NCI-H82 treated with DMSO at 0.1 percent for 48 hours (cell line): ENCODE results near the gene CHST8.
"Not testable (repeated sequence)": the region's sequence is repeated elsewhere in the genome, so short reads cannot be mapped to it uniquely, and the experiment has no call there.

Experiments used
- DNase-seq: peaks from one replicate; lab custom pipeline; 2025; ENCODE audit not compliant: unreplicated experiment; lab: John Stamatoyannopoulos, UW

The CHST8 gene

GRCh38 chr19:33618363-33618762 is 3.4 kb upstream of the CHST8 start:
- DNase-seq, result not testable (repeated sequence)

GRCh38 chr19:33618884-33619283 is 2.9 kb upstream of the CHST8 start:
- no peak for DNase-seq

GRCh38 chr19:33620611-33621010 is 1.1 kb upstream of the CHST8 start:
- DNase-seq, result no peak

GRCh38 chr19:33621065-33621785 is 528 bp upstream of the CHST8 start:
- DNase-seq, result no peak

GRCh38 chr19:33622505-33622808 is 704 bp downstream of the CHST8 start:
- DNase-seq, result no peak

GRCh38 chr19:33622809-33623511 is 1.2 kb downstream of the CHST8 start:
- DNase-seq, result no peak

- no peak for DNase-seq
Observed at GRCh38 chr19:33624586-33624985, 2.8 kb downstream of the CHST8 start.

GRCh38 chr19:33627526-33627925 is 5.8 kb downstream of the CHST8 start:
- no peak for DNase-seq

GRCh38 chr19:33627962-33628839 is 6.4 kb downstream of the CHST8 start:
- DNase-seq, result no peak

GRCh38 chr19:33628921-33629825 is 7.4 kb downstream of the CHST8 start:
- DNase-seq, result no peak

GRCh38 chr19:33629826-33630375 is 8.1 kb downstream of the CHST8 start:
- no peak for DNase-seq

GRCh38 chr19:33630880-33631608 is 9.3 kb downstream of the CHST8 start:
- DNase-seq, result no peak

GRCh38 chr19:33631609-33631973 is 9.8 kb downstream of the CHST8 start:
- no peak for DNase-seq

GRCh38 chr19:33634361-33635091 is 12.8 kb downstream of the CHST8 start:
- DNase-seq, result no peak

GRCh38 chr19:33638167-33639034 is 16.6 kb downstream of the CHST8 start:
- DNase-seq, result no peak

GRCh38 chr19:33639035-33639681 is 17.4 kb downstream of the CHST8 start:
- no peak for DNase-seq

- no peak for DNase-seq
Observed at GRCh38 chr19:33640773-33641172, 19.0 kb downstream of the CHST8 start.

GRCh38 chr19:33641261-33641660 is 19.5 kb downstream of the CHST8 start:
- DNase-seq, result no peak
